IMR-90 (cell line): Measurements from ENCODE around the gene MYH11. TPM values are rescaled to one million over a fixed set of nuclear protein-coding genes. Genes with fewer than 3 reads are reported as not detected.

Experiments used
- ATAC-seq: fragments of 200-7000 bp; cut with Tn5 transposase; 2 replicates; pipeline ENCODE4 v1.9.1; 2020; ENCODE audit warnings: low read depth, mild to moderate bottlenecking, moderate library complexity
- BruUV-seq: library from RNA; stranded (reverse); fragments of 400-500 nt; replicated peaks from 2 replicates; lab custom pipeline; 2021; lab: Mats Ljungman, UMichigan
- CTCF ChIA-PET: fragments of 300-600 bp; formaldehyde crosslinking; extraction: SDS; loops from one replicate; lab custom pipeline; 2021; ENCODE audit warnings: antibody characterized with exemption; lab: Yijun Ruan, JAX
- POLR2A ChIA-PET: fragments of 300-600 bp; sonication (Branson Sonifier 250); formaldehyde crosslinking; loops from one replicate; lab custom pipeline; 2022; ENCODE audit warnings: antibody characterized with exemption; ENCODE audit not compliant: unreplicated experiment; lab: Charles Lee
- DNase-seq: peaks from one replicate; pipeline ENCODE4 v3.0.0; 2013
- H2AFZ ChIP-seq: replicated peaks from 2 replicates; pipeline ENCODE3; 2013; ENCODE audit warnings: low read length, mild to moderate bottlenecking; ENCODE audit not compliant: poor library complexity
- H2AK5ac ChIP-seq: 2 replicates; pipeline ENCODE4 v1.6.1; 2013; ENCODE audit warnings: low read depth, low read length, inconsistent platforms
- H2AK9ac ChIP-seq: replicated peaks from 2 replicates; pipeline ENCODE3; 2013; ENCODE audit warnings: mild to moderate bottlenecking, low read depth, low read length, moderate library complexity; ENCODE audit not compliant: poor library complexity
- H2BK120ac ChIP-seq: 2 replicates; pipeline ENCODE4 v1.6.1; 2013; ENCODE audit warnings: low read depth, low read length, inconsistent platforms
- H2BK15ac ChIP-seq: 3 replicates; pipeline ENCODE4 v1.6.1; 2013; ENCODE audit warnings: low read depth, low read length, inconsistent platforms
- H2BK20ac ChIP-seq: 2 replicates; pipeline ENCODE4 v1.6.1; 2013; ENCODE audit warnings: low read depth, mild to moderate bottlenecking, inconsistent platforms, low read length, moderate library complexity
- H2BK5ac ChIP-seq: 2 replicates; pipeline ENCODE4 v1.6.1; 2013; ENCODE audit warnings: mild to moderate bottlenecking, low read depth, low read length, inconsistent platforms; ENCODE audit not compliant: poor library complexity, severe bottlenecking
- H3K14ac ChIP-seq: replicated peaks from 2 replicates; pipeline ENCODE4 v1.6.1; 2013; ENCODE audit warnings: low read depth, low read length, inconsistent platforms
- H3K18ac ChIP-seq: 2 replicates; pipeline ENCODE4 v1.6.1; 2013; ENCODE audit warnings: low read depth, low read length, control low read depth
- H3K23ac ChIP-seq: 2 replicates; pipeline ENCODE4 v1.6.1; 2013; ENCODE audit warnings: low read depth, low read length, inconsistent platforms
- H3K27ac ChIP-seq: 2 replicates; pipeline ENCODE4 v1.5.1; 2013; ENCODE audit warnings: mild to moderate bottlenecking, control low read depth, low read length; ENCODE audit not compliant: insufficient read depth
- H3K27me3 ChIP-seq: 2 replicates; pipeline ENCODE4 v1.6.1; 2013; ENCODE audit warnings: low read length; ENCODE audit not compliant: control insufficient read depth, insufficient read depth
- H3K36me3 ChIP-seq: 2 replicates; pipeline ENCODE4 v1.6.1; 2013; ENCODE audit warnings: low read length, mixed read lengths; ENCODE audit not compliant: control insufficient read depth, insufficient read depth
- H3K4ac ChIP-seq: 2 replicates; pipeline ENCODE4 v1.6.1; 2013; ENCODE audit warnings: low read depth, low read length, inconsistent platforms
- H3K4me1 ChIP-seq: 2 replicates; pipeline ENCODE4 v1.6.1; 2013; ENCODE audit warnings: low read length, mixed read lengths; ENCODE audit not compliant: control insufficient read depth, insufficient read depth
- H3K4me2 ChIP-seq: 2 replicates; pipeline ENCODE4 v1.6.1; 2013; ENCODE audit warnings: low read depth, mild to moderate bottlenecking, control low read depth, low read length, moderate library complexity
- H3K4me3 ChIP-seq: 2 replicates; pipeline ENCODE4 v1.5.1; 2013; ENCODE audit warnings: low read depth, mild to moderate bottlenecking, control low read depth, low read length, moderate library complexity; ENCODE audit not compliant: insufficient read depth
- H3K56ac ChIP-seq: 2 replicates; pipeline ENCODE4 v1.6.1; 2013; ENCODE audit warnings: low read length, inconsistent platforms; ENCODE audit not compliant: insufficient read depth; ENCODE audit errors: extremely low read depth
- H3K79me1 ChIP-seq, 2 experiments: 2 replicates each; pipeline ENCODE4 v1.6.1; 2013; ENCODE audit warnings: low read length in 2 of 2, inconsistent platforms in 1 of 2, low read depth in 1 of 2
- H3K9ac ChIP-seq: 2 replicates; pipeline ENCODE4 v1.6.1; 2013; ENCODE audit warnings: low read depth, low read length, control low read depth
- H3K9me1 ChIP-seq: 2 replicates; pipeline ENCODE4 v1.6.1; 2013; ENCODE audit warnings: low read length, inconsistent platforms; ENCODE audit not compliant: insufficient read depth
- H3K9me3 ChIP-seq: 2 replicates; pipeline ENCODE4 v1.6.1; 2013; ENCODE audit warnings: low read length; ENCODE audit not compliant: control insufficient read depth, insufficient read depth
- H4K20me1 ChIP-seq: 2 replicates; pipeline ENCODE4 v1.6.1; 2013; ENCODE audit warnings: low read length, inconsistent platforms; ENCODE audit not compliant: insufficient read depth
- H4K5ac ChIP-seq: 2 replicates; pipeline ENCODE4 v1.6.1; 2013; ENCODE audit warnings: mild to moderate bottlenecking, low read depth, low read length, control low read depth
- H4K8ac ChIP-seq, 2 experiments: 2 replicates each; pipeline ENCODE4 v1.6.1; 2013; ENCODE audit warnings: low read depth in 2 of 2, low read length in 2 of 2, control low read depth in 1 of 2, inconsistent platforms in 1 of 2
- H4K91ac ChIP-seq: 2 replicates; pipeline ENCODE4 v1.6.1; 2013; ENCODE audit warnings: low read depth, low read length, inconsistent platforms; ENCODE audit not compliant: insufficient read depth
- RFX5 ChIP-seq: IDR thresholded peaks from 2 replicates; pipeline ENCODE4 v1.8.0; 2012; ENCODE audit warnings: low read depth, mild to moderate bottlenecking, low read length, moderate library complexity
- WGBS, 2 experiments: methylation state at CpG; one replicate each; pipeline versions ENCODE4 v1.1.5 to v1.1.7; 2013; ENCODE audit warnings: missing lambda C conversion rate in 2 of 2; ENCODE audit not compliant: insufficient read length in 1 of 2; ENCODE audit errors: extremely low coverage in 2 of 2; 5-methylcytosine and 5-hydroxymethylcytosine counted together
- dilution Hi-C: fragments of 300-500 bp; cut with HindIII; formaldehyde crosslinking; loops from one replicate; pipeline ENCODE4 v1.14.3; 2018; ENCODE audit warnings: low sequenced_read_pairs; ENCODE audit not compliant: unreplicated experiment
- in situ Hi-C: fragments of 300-500 bp; cut with MboI; formaldehyde crosslinking; loops from 3 replicates; pipeline ENCODE4 v1.14.3; 2019; ENCODE audit warnings: low sequenced_read_pairs, inconsistent platforms, mixed read lengths
- intact Hi-C: fragments of 100-400 bp; cut with micrococcal nuclease; formaldehyde crosslinking; loops from 2 replicates; pipeline ENCODE4 v1.10.0; 2022
- polyA plus RNA-seq, 3 experiments: library from polyadenylated mRNA; depleted of rRNA; stranded (reverse); fragments of >200 nt; gene quantifications; 2 replicates each; pipeline ENCODE4 v1.2.3, GENCODE V29; 2012; ENCODE audit warnings: low replicate concordance in 1 of 3
- total RNA-seq: library from RNA; depleted of rRNA; stranded (reverse); fragments of >200 nt; gene quantifications from 2 replicates; pipeline ENCODE4 v1.2.3, GENCODE V29; 2012

Gene MYH11
- total and polyA plus RNA-seq, 2 of the 4 experiments (the other 2 are of a cell fraction) = under 0.01 to 0.12 TPM

DNA sequence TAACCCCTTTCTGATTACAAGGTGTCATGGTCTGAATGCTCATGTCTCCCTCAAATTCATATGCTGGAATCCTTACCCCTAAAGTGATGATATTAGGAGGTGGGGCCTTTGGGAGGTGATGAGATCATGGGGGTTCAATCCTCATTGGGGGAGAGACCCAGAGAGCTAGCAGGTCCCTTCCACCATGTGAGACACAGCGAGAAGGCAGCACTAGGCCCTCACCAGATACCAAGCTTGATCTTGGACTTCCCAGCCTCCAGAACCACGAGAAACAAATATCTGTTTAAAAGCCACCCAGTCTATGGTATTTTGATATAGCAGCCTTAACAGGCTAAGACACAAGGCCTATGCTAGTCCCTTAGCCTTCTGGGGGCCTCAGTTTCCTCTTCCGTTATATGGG lies 45.9 kb downstream of the MYH11 start:
- ChIA-PET CTCF (interaction anchor here (1.3 kb wide), 1 partner anchor 12 kb away, joined by 3 read pairs; no protein-coding TSS in a partner anchor), POLR2A (no interaction called here)
- Histone ChIP-seq H2AK9ac (no peak overlapping the region), H4K91ac (no peak overlapping the region), H2BK15ac (no peak overlapping the region), H3K4me2 (no peak overlapping the region), H3K9me3 (peaks cover 5% of the 10 kb centered on the region), H2AFZ (no peak overlapping the region), H4K8ac (no peak overlapping the region), H3K36me3 (no peaks in the 10 kb centered on the region), H3K27ac (no peak overlapping the region), H3K56ac (no peak overlapping the region), H3K4ac (no peak overlapping the region), H4K20me1 (no peaks in the 10 kb centered on the region), H3K23ac (no peak overlapping the region), H3K27me3 (peaks cover 9% of the 10 kb centered on the region), H3K9ac (no peak overlapping the region), H2BK20ac (no peak overlapping the region), H3K4me1 (peaks cover 16% of the 10 kb centered on the region), H2AK5ac (0 out of 2 replicates have a peak overlapping the region, but pooled peaks have one; percentile 5), H4K5ac (no peak overlapping the region), H3K18ac (no peak overlapping the region), H3K79me1 (no peaks in the 10 kb centered on the region), H3K9me1 (no peaks in the 10 kb centered on the region; the same call in 1 of the 2 replicates), H3K14ac (no peak overlapping the region), H2BK5ac (no peak overlapping the region), H2BK120ac (no peak overlapping the region), H3K4me3 (no peak overlapping the region)
- WGBS, 2 experiments = no CpG with 5 or more reads among the region's 3 CpGs
- no peak for TF ChIP-seq RFX5
- ATAC-seq (no peak), DNase-seq (no peak)
- in situ Hi-C loops (no loop called here), dilution Hi-C loops (no loop called here), intact Hi-C loops (no loop called here)
- BruUV-seq = no TSS peak
